Stimulated activated CD4-positive, alpha-beta T cell treated with anti-CD3 and anti-CD28 coated beads, Interleukin-12 subunit alpha, Interleukin-12 subunit beta, amount 100 ng/mL, for 24 hours (primary cell): ENCODE results near the gene LRRC56.
"Not testable (repeated sequence)": the region's sequence is repeated elsewhere in the genome, so short reads cannot be mapped to it uniquely, and the experiment has no call there.

ENCODE experiments used
- DNase-seq, 2 experiments: peaks; one replicate each; pipeline ENCODE4 v3.0.0-alpha.2; 2020; ENCODE audit warnings: low read depth in 2 of 2

The LRRC56 gene

GRCh38 chr11:559020-559620, 21.8 kb downstream of the LRRC56 start:
- DNase-seq: no peak

DNA sequence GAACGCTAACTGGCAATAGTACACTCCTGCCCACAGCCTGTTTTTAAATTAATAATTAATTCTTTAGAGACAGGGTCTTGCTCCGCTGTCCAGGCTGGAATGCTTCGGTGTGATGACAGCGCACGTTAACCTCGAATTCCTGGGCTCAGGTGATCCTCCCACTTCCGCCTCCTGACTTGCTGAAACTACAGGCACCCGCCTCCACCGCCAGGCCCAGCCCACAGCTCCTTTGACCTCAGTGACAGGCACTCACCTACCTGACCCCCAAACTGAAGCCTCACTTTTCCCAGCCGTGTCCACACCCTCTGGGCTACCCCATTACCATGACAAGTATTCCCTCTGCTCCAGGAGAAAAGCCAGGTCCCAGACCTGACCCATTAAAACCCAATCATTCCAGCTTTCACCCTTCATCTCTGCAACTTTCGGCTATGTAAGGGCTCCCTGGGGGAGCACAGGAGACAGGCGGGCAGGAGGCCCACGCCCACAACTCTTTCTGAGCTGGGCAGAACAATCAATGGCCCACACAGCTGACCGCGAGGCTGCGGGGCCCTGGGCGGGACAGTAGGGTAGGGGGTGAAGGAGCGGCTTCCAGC, 22.5 kb downstream of the LRRC56 start:
- DNase-seq: no peak

- peak; percentile 90 to 94 for DNase-seq
Measured at GRCh38 chr11:560305-561147, 23.2 kb downstream of the LRRC56 start, which contains the start of the genes LMNTD2 and RASSF7. Gene LMNTD2, minus strand, starts transcription at chr11:560738. Its CDS starts 22 bp downstream, at chr11:560716. Gene RASSF7, plus strand, starts transcription at chr11:560970. Its CDS starts 799 bp downstream, at chr11:561769.

GRCh38 chr11:561148-562003, 24.0 kb downstream of the LRRC56 start:
- no peak for DNase-seq

- DNase-seq: no peak
Measured at GRCh38 chr11:562046-562645, 24.8 kb downstream of the LRRC56 start.

DNA sequence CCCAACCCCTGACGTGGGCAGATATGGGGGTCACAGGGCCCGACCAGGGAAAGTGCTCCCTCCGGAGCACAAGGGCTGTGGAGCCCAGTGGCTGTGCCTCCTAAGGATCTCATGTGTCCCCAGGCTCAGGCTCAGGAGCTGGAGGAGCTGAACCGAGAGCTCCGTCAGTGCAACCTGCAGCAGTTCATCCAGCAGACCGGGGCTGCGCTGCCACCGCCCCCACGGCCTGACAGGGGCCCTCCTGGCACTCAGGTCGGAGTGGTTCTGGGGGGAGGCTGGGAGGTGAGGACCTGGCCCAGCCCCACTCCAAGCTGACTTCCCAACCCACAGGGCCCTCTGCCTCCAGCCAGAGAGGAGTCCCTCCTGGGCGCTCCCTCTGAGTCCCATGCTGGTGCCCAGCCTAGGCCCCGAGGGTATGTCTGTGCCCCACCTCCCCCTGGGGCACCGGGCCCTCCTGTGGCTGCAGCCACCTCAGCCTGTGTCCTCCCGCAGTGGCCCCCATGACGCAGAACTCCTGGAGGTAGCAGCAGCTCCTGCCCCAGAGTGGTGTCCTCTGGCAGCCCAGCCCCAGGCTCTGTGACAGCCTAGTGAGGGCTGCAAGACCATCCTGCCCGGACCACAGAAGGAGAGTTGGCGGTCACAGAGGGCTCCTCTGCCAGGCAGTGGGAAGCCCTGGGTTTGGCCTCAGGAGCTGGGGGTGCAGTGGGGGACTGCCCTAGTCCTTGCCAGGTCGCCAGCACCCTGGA, 25.9 kb downstream of the LRRC56 start:
- DNase-seq: no peak

DNA sequence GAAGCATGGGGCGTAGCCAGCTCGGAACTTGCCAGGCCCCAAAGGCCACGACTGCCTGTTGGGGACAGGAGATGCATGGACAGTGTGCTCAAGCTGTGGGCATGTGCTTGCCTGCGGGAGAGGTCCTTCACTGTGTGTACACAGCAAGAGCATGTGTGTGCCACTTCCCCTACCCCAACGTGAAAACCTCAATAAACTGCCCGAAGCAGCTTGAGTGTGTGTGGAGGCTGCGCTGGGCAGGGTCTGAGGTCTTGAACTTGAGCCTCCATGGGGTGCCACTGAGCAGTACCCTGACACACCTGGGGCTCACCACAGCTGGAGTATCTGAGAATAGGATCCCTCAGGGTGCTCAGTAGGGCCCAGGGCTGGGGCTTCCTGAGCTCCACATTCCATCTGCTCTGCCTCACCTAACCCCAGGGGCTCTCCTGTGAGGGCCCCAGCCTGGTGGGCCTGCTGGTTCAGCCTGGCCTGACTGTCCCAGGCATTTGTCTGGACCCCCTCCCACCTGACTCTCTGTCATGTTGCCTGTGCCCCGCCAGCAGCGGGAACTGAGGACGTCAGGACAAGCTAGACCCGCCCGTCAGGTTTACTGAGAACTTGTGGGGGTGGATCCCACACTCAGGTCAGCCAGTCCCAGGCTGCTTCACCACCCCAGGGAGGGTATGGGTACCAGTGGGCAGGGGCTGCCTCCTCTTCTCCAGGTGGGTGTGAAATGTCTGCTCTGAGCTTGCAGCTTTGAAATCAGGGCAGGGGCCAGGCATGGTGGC, 26.7 kb downstream of the LRRC56 start:
- DNase-seq: no peak

DNA sequence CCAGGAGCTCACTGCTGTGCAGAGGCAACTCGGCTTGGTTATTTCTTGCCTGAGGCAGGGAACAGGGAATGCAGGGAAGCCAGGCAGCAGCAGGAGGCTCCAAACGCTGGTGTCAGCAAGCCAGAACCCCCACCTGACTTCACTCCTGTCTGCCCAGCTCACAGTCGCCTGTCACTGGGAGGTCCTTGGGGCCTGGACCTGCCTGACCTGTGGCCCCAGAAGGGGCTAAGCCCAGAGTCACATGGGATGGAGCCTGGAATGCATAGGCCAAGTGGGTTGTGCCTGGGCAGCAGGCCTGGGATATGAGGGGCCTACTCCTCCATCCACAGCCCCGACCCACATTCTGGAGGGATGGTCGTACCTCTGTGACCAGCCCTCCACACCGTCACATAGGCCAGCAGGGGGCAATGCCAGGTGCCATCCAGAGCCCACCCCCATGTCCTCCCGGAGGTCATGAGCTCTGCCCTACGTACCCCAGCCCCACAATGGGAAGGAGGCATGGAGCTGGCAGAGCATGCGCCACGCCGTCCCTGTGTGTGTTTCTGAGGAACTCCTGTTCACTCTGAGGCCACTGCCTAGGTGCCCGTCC, 28.7 kb downstream of the LRRC56 start:
- no peak for DNase-seq

- no peak for DNase-seq
Measured at GRCh38 chr11:567011-567628, 29.8 kb downstream of the LRRC56 start.

DNA sequence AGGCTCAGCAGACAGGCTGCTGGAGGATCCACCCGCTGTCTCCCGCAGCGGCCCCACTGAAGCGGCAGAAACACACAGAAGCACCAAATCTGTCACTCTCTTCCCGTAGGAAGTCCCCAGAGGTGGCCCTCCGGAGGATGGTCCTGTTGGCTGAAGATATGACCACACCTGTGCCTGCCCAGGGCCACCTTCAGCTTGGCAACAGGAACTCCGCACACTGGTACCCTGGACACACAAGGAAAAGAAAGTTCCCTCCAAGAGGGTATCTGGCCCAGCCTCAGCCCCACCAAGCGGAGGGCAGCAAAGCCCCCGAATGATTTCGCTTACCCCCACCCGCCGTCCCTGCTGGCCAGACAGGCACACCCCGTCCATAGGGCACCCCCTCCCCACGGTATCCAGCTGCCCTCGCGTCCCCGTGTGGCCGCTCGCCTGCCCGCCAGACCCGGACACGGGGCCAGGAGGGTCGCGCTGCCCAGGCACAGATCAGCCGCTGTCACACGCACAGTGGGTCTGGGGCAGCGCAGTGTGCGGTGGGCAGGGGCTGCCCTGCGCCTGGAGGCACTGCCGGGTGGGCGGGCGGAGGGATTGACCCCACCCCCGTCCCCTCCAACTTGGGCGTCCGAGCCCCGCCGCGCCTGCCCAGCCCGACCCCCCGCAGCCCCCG, 30.4 kb downstream of the LRRC56 start:
- no peak for DNase-seq

- DNase-seq: peak; percentile 77 to 86
Measured at GRCh38 chr11:568306-569157, 31.2 kb downstream of the LRRC56 start.

DNA sequence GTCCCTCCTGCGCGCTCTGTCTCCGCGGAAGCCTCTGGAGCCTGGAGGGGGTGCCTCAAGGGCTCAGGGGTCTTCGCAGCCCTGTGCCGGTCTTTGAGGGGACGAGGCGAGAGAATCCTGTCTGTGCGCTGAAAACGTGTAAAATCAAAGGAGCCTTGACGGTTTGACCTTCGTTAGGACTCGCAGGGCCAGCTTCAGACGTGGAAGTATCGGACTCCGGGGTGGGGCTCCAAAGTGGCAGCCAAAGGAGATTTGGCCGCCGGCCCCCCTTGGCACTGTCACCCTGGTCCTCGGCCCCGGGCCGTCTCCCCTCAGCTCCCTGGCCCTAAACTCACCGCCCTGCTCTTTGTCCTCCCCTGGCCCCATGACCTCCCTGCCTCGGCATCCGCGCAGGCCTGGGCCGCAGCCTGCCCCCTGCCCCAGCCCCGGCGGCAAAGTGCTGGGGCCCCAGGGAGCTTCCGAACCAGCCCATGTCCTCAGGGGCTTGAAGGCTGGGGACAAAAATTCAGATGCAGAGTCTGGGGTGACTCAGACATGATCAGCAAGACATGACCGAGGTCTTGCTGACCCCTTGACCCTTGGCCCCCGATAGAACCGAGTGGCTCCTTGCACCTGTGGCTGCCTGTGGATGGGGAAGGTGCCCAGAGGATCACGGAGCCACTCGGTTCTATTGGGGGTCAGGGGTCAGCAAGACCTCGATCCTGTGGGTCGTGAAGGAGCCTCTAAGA, 32.0 kb downstream of the LRRC56 start:
- DNase-seq: no peak

DNA sequence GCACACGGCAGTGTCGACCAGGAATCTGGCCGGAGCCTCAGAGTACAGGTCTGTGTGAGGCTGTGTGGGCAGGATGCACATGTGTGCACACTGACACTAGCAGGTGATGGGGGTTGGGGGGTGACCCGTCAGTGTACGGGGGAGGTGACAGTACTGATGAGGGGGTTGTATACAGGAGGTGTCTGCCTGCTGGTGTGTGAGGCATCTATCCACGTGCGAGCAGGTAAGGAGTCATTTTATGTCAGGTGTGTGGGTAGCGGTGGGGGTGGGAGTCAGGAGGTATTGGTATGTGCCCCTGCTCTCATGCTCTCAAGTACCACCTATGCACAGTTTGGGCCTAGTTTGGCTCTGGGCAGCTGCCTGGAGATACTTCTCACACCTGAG, 34.5 kb downstream of the LRRC56 start:
- DNase-seq: no peak

- DNase-seq: no peak
Measured at GRCh38 chr11:573146-573759, 35.9 kb downstream of the LRRC56 start.

- not testable (repeated sequence) for DNase-seq
Measured at GRCh38 chr11:574031-574570, 36.8 kb downstream of the LRRC56 start.

- no peak for DNase-seq
Measured at GRCh38 chr11:574632-575312, 37.4 kb downstream of the LRRC56 start.
